DOHH2 (cell line): ENCODE data around the gene SLC5A6.
"Not testable (repeated sequence)": the region's sequence is repeated elsewhere in the genome, so short reads cannot be mapped to it uniquely, and the experiment has no call there.

Experiments
- EZH2phosphoT487 ChIP-seq: fragments of 200-600 bp; sonication (generic); IDR thresholded peaks from 2 replicates; pipeline ENCODE4 v1.6.1; 2017; ENCODE audit warnings: borderline replicate concordance, mild to moderate bottlenecking, antibody characterized with exemption, low read length, moderate library complexity, mixed read lengths
- TF ChIP-seq, protein P1 (sequence below): fragments of 200-600 bp; sonication (generic); IDR thresholded peaks from one replicate; pipeline ENCODE4 v1.5.1; 2014; ENCODE audit warnings: antibody characterized with exemption, mild to moderate bottlenecking, low read depth, low read length; ENCODE audit not compliant: poor library complexity, severe bottlenecking

DNA sequence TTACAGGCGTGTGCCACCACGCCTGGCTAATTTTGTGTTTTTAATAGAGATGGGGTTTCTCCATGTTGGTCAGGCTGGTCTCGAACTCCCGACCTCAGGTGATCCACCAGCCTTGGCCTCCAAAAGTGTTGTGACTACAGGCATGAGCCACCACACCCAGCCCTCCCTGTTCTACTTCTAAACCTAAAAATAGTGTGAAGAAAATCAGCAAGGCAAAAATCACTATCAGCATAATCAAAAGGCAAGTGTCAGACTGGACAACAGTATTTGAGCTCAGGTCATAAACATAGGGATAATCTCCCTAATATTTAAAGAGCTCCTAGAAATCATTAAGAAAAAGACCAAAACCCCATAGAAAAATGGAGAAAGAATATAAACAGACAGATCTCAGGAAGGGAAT lies 36.3 kb downstream of the SLC5A6 start:
- TF ChIP-seq, protein P1, sequence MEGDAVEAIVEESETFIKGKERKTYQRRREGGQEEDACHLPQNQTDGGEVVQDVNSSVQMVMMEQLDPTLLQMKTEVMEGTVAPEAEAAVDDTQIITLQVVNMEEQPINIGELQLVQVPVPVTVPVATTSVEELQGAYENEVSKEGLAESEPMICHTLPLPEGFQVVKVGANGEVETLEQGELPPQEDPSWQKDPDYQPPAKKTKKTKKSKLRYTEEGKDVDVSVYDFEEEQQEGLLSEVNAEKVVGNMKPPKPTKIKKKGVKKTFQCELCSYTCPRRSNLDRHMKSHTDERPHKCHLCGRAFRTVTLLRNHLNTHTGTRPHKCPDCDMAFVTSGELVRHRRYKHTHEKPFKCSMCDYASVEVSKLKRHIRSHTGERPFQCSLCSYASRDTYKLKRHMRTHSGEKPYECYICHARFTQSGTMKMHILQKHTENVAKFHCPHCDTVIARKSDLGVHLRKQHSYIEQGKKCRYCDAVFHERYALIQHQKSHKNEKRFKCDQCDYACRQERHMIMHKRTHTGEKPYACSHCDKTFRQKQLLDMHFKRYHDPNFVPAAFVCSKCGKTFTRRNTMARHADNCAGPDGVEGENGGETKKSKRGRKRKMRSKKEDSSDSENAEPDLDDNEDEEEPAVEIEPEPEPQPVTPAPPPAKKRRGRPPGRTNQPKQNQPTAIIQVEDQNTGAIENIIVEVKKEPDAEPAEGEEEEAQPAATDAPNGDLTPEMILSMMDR, result not testable (repeated sequence)
- TF ChIP-seq EZH2phosphoT487, result not testable (repeated sequence)
